SK-N-SH (cell line): Measurements from ENCODE around the gene GTF3C1. TPM values are rescaled to one million over a fixed set of nuclear protein-coding genes. Genes with fewer than 3 reads are reported as not detected.

Source experiments
- CTCF ChIA-PET: fragments of 300-600, 350-600 bp; formaldehyde crosslinking; extraction: SDS; loops from one replicate; lab custom pipeline; 2021; lab: Yijun Ruan, JAX
- POLR2A ChIA-PET: fragments of 350-600 bp; sonication (Branson Sonifier 250); formaldehyde crosslinking; extraction: SDS; loops from one replicate; lab custom pipeline; 2020; ENCODE audit warnings: antibody characterized with exemption, inconsistent platforms; lab: Yijun Ruan, JAX
- DNase-seq: peaks from one replicate; pipeline ENCODE4 v3.0.0; 2012
- H2AFZ ChIP-seq: fragments of 200-600 bp; sonication (generic); 2 replicates; pipeline ENCODE4 v1.8.1; 2016; ENCODE audit warnings: antibody characterized with exemption, mild to moderate bottlenecking, low read depth
- H3F3A ChIP-seq: fragments of 200-600 bp; sonication (generic); replicated peaks from 2 replicates; pipeline ENCODE3; 2016; ENCODE audit warnings: antibody characterized with exemption, mild to moderate bottlenecking; ENCODE audit not compliant: insufficient read depth
- H3K27ac ChIP-seq, 2 experiments: fragments of 200-500 bp in 1 of 2; fragments of 200-600 bp in 1 of 2; sonication (Bioruptor generic) in 1 of 2; sonication (generic), shearing (Covaris generic) in 1 of 2; 2 replicates each; pipeline versions ENCODE4 v1.5.1 to v1.6.1; 2014 to 2016; ENCODE audit warnings: low read depth in 2 of 2, inconsistent platforms in 1 of 2, low read length in 1 of 2, mild to moderate bottlenecking in 1 of 2, mixed read lengths in 1 of 2
- H3K27me3 ChIP-seq: fragments of 200-600 bp; sonication (generic), shearing (Covaris generic); 2 replicates; pipeline ENCODE4 v1.6.1; 2016; ENCODE audit warnings: mixed run types; ENCODE audit not compliant: insufficient read depth
- H3K36me3 ChIP-seq, 2 experiments: fragments of 200-500 bp in 1 of 2; fragments of 200-600 bp in 1 of 2; sonication (Bioruptor generic) in 1 of 2; sonication (generic) in 1 of 2; replicated peaks in 1 of 2; 2 replicates each; pipeline versions ENCODE3 to v1.5.1; 2014 to 2016; ENCODE audit warnings: low read length in 1 of 2, mild to moderate bottlenecking in 1 of 2; ENCODE audit not compliant: insufficient read depth in 2 of 2, control insufficient read depth in 1 of 2
- H3K4me1 ChIP-seq, 2 experiments: fragments of 200-500 bp in 1 of 2; fragments of 200-600 bp in 1 of 2; sonication (Bioruptor generic) in 1 of 2; sonication (generic), shearing (Covaris generic) in 1 of 2; 2 replicates each; pipeline versions ENCODE4 v1.5.1 to v1.6.1; 2014 to 2016; ENCODE audit warnings: low read depth in 1 of 2, low read length in 1 of 2, mixed run types in 1 of 2; ENCODE audit not compliant: insufficient read depth in 2 of 2, control insufficient read depth in 1 of 2
- H3K4me2 ChIP-seq: fragments of 200-600 bp; sonication (generic), shearing (Covaris generic); 2 replicates; pipeline ENCODE4 v1.6.1; 2017; ENCODE audit warnings: mixed run types
- H3K4me3 ChIP-seq, 2 experiments: fragments of 200-500 bp in 1 of 2; fragments of 200-600 bp in 1 of 2; sonication (Bioruptor generic) in 1 of 2; sonication (generic), shearing (Covaris generic) in 1 of 2; 2 replicates each; pipeline versions ENCODE4 v1.5.1 to v1.8.1; 2014 to 2016; ENCODE audit warnings: low read depth in 2 of 2, inconsistent platforms in 1 of 2, low read length in 1 of 2, mild to moderate bottlenecking in 1 of 2, mixed read lengths in 1 of 2, moderate library complexity in 1 of 2
- H3K79me2 ChIP-seq: fragments of 200-600 bp; sonication (generic); 2 replicates; pipeline ENCODE4 v1.8.1; 2017; ENCODE audit warnings: mild to moderate bottlenecking; ENCODE audit not compliant: insufficient read depth
- H3K9ac ChIP-seq: fragments of 200-600 bp; sonication (generic); 2 replicates; pipeline ENCODE4 v1.6.1; 2017; ENCODE audit warnings: mixed run types
- H3K9me2 ChIP-seq: fragments of 200-600 bp; sonication (generic); 2 replicates; pipeline ENCODE4 v1.6.1; 2017; ENCODE audit warnings: mixed run types
- H3K9me3 ChIP-seq: fragments of 200-600 bp; sonication (generic); 2 replicates; pipeline ENCODE4 v1.6.1; 2017; ENCODE audit warnings: mixed run types, mild to moderate bottlenecking, moderate library complexity
- H4K20me1 ChIP-seq: fragments of 200-600 bp; sonication (generic); 2 replicates; pipeline ENCODE4 v1.6.1; 2017; ENCODE audit warnings: mild to moderate bottlenecking, mixed run types; ENCODE audit not compliant: insufficient read depth
- CHD2 ChIP-seq: fragments of 150-350 bp; IDR thresholded peaks from 2 replicates; pipeline ENCODE4 v1.6.1; 2018; ENCODE audit warnings: low read length; ENCODE audit not compliant: partially characterized antibody
- ELF1 ChIP-seq: IDR thresholded peaks from 2 replicates; pipeline ENCODE4 v1.4.0; 2012
- FOSL2 ChIP-seq: IDR thresholded peaks from 2 replicates; pipeline ENCODE4 v1.4.0; 2012; ENCODE audit warnings: low read depth, mild to moderate bottlenecking, moderate library complexity, borderline replicate concordance
- GATA2 ChIP-seq: sonication (generic); formaldehyde crosslinking; IDR thresholded peaks from 2 replicates; pipeline ENCODE4 v1.5.0; 2020; ENCODE audit warnings: mild to moderate bottlenecking, missing genetic modification reagents
- JUND ChIP-seq: IDR thresholded peaks from 2 replicates; pipeline ENCODE4 v1.4.0; 2012
- MEF2A ChIP-seq: IDR thresholded peaks from 2 replicates; pipeline ENCODE4 v1.4.0; 2012; ENCODE audit warnings: low read depth, borderline replicate concordance
- NFIC ChIP-seq: IDR thresholded peaks from 2 replicates; pipeline ENCODE4 v1.4.0; 2012; ENCODE audit warnings: borderline replicate concordance
- NRF1 ChIP-seq: IDR thresholded peaks from 2 replicates; pipeline ENCODE4 v1.6.1; 2012; ENCODE audit warnings: low read depth, mild to moderate bottlenecking, low read length
- RAD21 ChIP-seq: IDR thresholded peaks from 2 replicates; pipeline ENCODE4 v1.6.1; 2012; ENCODE audit warnings: mild to moderate bottlenecking, low read length
- RCOR1 ChIP-seq: fragments of 150-350 bp; IDR thresholded peaks from 2 replicates; pipeline ENCODE4 v1.6.1; 2017; ENCODE audit warnings: antibody characterized with exemption, low read length
- RXRA ChIP-seq: IDR thresholded peaks from 2 replicates; pipeline ENCODE4 v1.4.0; 2012; ENCODE audit warnings: low read depth, mild to moderate bottlenecking, borderline replicate concordance
- SIN3A ChIP-seq: IDR thresholded peaks from 2 replicates; pipeline ENCODE4 v1.6.1; 2012; ENCODE audit warnings: low read depth, mild to moderate bottlenecking, low read length, moderate library complexity, borderline replicate concordance
- SMC3 ChIP-seq: IDR thresholded peaks from 2 replicates; pipeline ENCODE4 v1.6.1; 2012; ENCODE audit warnings: low read depth, low read length, improper control_type of control experiment
- TAF1 ChIP-seq: IDR thresholded peaks from 2 replicates; pipeline ENCODE4 v1.6.1; 2012; ENCODE audit warnings: low read depth, mild to moderate bottlenecking, low read length, moderate library complexity, borderline replicate concordance
- TCF12 ChIP-seq: IDR thresholded peaks from 2 replicates; pipeline ENCODE4 v1.4.0; 2012
- TEAD4 ChIP-seq: IDR thresholded peaks from 2 replicates; pipeline ENCODE4 v1.4.0; 2012; ENCODE audit warnings: mild to moderate bottlenecking, borderline replicate concordance; ENCODE audit not compliant: insufficient read depth
- WGBS: methylation state at CpG from one replicate; pipeline ENCODE4 v1.1.6; 2017; ENCODE audit warnings: low lambda C conversion rate; 5-methylcytosine and 5-hydroxymethylcytosine counted together
- polyA plus RNA-seq, 3 experiments: library from polyadenylated mRNA; depleted of rRNA; stranded (reverse); fragments of >200 nt; gene quantifications; 2 replicates each; pipeline ENCODE4 v1.2.3, GENCODE V29; 2012
- TF ChIP-seq, protein P1 (sequence below): IDR thresholded peaks from 2 replicates; pipeline ENCODE4 v1.6.1; 2012; ENCODE audit warnings: mild to moderate bottlenecking, low read depth, low read length, moderate library complexity
- TF ChIP-seq, protein P2 (sequence below): IDR thresholded peaks from 2 replicates; pipeline ENCODE4 v1.4.0; 2012; ENCODE audit warnings: low read depth, borderline replicate concordance
- TF ChIP-seq, protein P3 (sequence below): IDR thresholded peaks from 2 replicates; pipeline ENCODE4 v1.4.0; 2012; ENCODE audit warnings: low read depth, borderline replicate concordance

GTF3C1 gene
- polyA plus RNA-seq, 1 of the 3 experiments (the other 2 are of a cell fraction): 47.2 TPM

DNA sequence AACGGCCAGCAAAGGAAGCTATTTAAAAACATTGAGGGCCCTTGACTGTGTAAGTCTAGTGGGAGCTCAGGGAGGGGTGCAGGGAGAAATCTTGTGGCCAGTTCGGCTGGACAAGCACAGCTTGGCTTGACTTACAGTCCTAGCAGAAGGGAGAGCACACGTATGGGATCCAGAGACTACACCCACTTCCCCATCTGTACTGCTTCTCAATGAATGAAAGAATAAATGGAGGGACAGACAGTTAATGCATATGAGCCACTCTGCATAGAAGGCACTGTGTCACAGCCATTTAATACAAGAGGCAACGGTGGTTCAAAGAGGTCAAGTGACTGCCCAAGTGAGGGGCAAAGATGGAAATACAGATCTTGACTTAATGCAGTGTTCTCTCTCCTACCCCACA lies 15.5 kb downstream of the GTF3C1 start:
- Histone ChIP-seq H3K79me2 (no peaks in the 10 kb centered on the region), H3K4me2 (no peak overlapping the region), H3F3A (peaks cover 4% of the 10 kb centered on the region), H3K4me1 (no peaks in the 10 kb centered on the region), H3K9me3 (no peaks in the 10 kb centered on the region), H3K27me3 (no peaks in the 10 kb centered on the region), H3K9ac (no peak overlapping the region), H2AFZ (no peak overlapping the region), H3K36me3 (peaks cover 55 to 69% of the 10 kb centered on the region in 2 experiments), H3K4me3 (no peak overlapping the region), H3K9me2 (no peaks in the 10 kb centered on the region), H4K20me1 (0 out of 2 replicates have a peak, but pooled peaks cover 4% of the 10 kb centered on the region), H3K27ac (no peak overlapping the region)
- TF ChIP-seq NRF1: no peak
- no peak for TF ChIP-seq RCOR1
- TF ChIP-seq TAF1: no peak
- TF ChIP-seq SMC3: no peak
- TF ChIP-seq ELF1: no peak
- TF ChIP-seq CHD2: no peak
- TF ChIP-seq GATA2 (CRISPR knock-in tag): no peak
- no peak for TF ChIP-seq RXRA
- TF ChIP-seq, protein P1, sequence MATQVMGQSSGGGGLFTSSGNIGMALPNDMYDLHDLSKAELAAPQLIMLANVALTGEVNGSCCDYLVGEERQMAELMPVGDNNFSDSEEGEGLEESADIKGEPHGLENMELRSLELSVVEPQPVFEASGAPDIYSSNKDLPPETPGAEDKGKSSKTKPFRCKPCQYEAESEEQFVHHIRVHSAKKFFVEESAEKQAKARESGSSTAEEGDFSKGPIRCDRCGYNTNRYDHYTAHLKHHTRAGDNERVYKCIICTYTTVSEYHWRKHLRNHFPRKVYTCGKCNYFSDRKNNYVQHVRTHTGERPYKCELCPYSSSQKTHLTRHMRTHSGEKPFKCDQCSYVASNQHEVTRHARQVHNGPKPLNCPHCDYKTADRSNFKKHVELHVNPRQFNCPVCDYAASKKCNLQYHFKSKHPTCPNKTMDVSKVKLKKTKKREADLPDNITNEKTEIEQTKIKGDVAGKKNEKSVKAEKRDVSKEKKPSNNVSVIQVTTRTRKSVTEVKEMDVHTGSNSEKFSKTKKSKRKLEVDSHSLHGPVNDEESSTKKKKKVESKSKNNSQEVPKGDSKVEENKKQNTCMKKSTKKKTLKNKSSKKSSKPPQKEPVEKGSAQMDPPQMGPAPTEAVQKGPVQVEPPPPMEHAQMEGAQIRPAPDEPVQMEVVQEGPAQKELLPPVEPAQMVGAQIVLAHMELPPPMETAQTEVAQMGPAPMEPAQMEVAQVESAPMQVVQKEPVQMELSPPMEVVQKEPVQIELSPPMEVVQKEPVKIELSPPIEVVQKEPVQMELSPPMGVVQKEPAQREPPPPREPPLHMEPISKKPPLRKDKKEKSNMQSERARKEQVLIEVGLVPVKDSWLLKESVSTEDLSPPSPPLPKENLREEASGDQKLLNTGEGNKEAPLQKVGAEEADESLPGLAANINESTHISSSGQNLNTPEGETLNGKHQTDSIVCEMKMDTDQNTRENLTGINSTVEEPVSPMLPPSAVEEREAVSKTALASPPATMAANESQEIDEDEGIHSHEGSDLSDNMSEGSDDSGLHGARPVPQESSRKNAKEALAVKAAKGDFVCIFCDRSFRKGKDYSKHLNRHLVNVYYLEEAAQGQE: no peak
- TF ChIP-seq RAD21: no peak
- no peak for TF ChIP-seq SIN3A
- TF ChIP-seq, protein P2, sequence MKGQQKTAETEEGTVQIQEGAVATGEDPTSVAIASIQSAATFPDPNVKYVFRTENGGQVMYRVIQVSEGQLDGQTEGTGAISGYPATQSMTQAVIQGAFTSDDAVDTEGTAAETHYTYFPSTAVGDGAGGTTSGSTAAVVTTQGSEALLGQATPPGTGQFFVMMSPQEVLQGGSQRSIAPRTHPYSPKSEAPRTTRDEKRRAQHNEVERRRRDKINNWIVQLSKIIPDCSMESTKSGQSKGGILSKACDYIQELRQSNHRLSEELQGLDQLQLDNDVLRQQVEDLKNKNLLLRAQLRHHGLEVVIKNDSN: no peak
- TF ChIP-seq TCF12: no peak
- no peak for TF ChIP-seq TEAD4
- TF ChIP-seq, protein P3, sequence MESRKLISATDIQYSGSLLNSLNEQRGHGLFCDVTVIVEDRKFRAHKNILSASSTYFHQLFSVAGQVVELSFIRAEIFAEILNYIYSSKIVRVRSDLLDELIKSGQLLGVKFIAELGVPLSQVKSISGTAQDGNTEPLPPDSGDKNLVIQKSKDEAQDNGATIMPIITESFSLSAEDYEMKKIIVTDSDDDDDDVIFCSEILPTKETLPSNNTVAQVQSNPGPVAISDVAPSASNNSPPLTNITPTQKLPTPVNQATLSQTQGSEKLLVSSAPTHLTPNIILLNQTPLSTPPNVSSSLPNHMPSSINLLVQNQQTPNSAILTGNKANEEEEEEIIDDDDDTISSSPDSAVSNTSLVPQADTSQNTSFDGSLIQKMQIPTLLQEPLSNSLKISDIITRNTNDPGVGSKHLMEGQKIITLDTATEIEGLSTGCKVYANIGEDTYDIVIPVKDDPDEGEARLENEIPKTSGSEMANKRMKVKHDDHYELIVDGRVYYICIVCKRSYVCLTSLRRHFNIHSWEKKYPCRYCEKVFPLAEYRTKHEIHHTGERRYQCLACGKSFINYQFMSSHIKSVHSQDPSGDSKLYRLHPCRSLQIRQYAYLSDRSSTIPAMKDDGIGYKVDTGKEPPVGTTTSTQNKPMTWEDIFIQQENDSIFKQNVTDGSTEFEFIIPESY: no peak
- no peak for TF ChIP-seq NFIC
- no peak for TF ChIP-seq JUND
- TF ChIP-seq MEF2A: no peak
- no peak for TF ChIP-seq FOSL2
- ChIA-PET CTCF (no interaction called here), POLR2A (no interaction called here)
- WGBS: 95% methylated on average over 4 of the region's 4 CpGs
- no peak for DNase-seq
